ENCODE measurements around the gene JMJD8. TPM values are rescaled to one million over a fixed set of nuclear protein-coding genes. Genes with fewer than 3 reads are reported as not detected.

The JMJD8 gene
- total and polyA plus RNA-seq, 9 donors: 10.2 to 73.9 (median 56.8) TPM

GRCh38 chr16:631808-632358 is 52.3 kb downstream of the JMJD8 start:
- Histone ChIP-seq H3K36me3 (no peaks in the 10 kb centered on the region), H3K27me3 (no peaks in the 10 kb centered on the region), H3K4me1 (ENCODE audit: insufficient read depth) (peaks cover 20% of the 10 kb centered on the region), H3K27ac (no peak overlapping the region), H3K9me3 (no peaks in the 10 kb centered on the region), H3K4me3 (no peak overlapping the region)
- DNase-seq: no peak
- WGBS, 3 donors: 35 to 46% (median 39%) methylated on average over 8 to 9 of the region's 9 CpGs
- intact Hi-C loops (cut with DNase I): loop anchor here in 1 of 4 donors (10.0 kb wide), 1 partner anchor 1333 kb away; the partner anchor contains the start of genes RNF151 and RPS2
- TF ChIP-seq EP300 (IDR thresholded peaks at IDR 0.05) (no peak), CTCF (IDR thresholded peaks at IDR 0.05) (no peak), POLR2A (IDR thresholded peaks at IDR 0.05) (no peak)

Other genes with a start within 250 kb of the JMJD8 start
- gene CAPN15, start 156.6 kb downstream of the JMJD8 start, total RNA-seq: 10 to 100 TPM; 16.9 to 38.9 (median 30.5) TPM
- gene CAPN15, start 156.6 kb downstream of the JMJD8 start, polyA plus RNA-seq: 10 to 100 TPM in 1 of 2 donors, 1 to 10 TPM in 1; 1.6 to 19.4 TPM
- not detected for gene PRR35, start 123.9 kb downstream of the JMJD8 start, total RNA-seq
- not detected for gene PRR35, start 123.9 kb downstream of the JMJD8 start, polyA plus RNA-seq
- 10 to 100 TPM in 1 of 7 donors, 1 to 10 TPM in 6; 3.2 to 15.4 (median 5.0) TPM for gene NHLRC4, start 117.3 kb downstream of the JMJD8 start, total RNA-seq
- gene NHLRC4, start 117.3 kb downstream of the JMJD8 start, polyA plus RNA-seq: 1 to 10 TPM in 1 of 2 donors, under 1 TPM in 1; 0.53 to 5.9 TPM
- gene PIGQ, start 114.4 kb downstream of the JMJD8 start, total RNA-seq: 10 to 100 TPM; 24.1 to 47.7 (median 39.8) TPM
- gene PIGQ, start 114.4 kb downstream of the JMJD8 start, polyA plus RNA-seq: 10 to 100 TPM in 1 of 2 donors, 1 to 10 TPM in 1; 4.3 to 36.3 TPM
- 10 to 100 TPM; 11.7 to 24.1 (median 21.4) TPM for gene RAB40C, start 94.3 kb downstream of the JMJD8 start, total RNA-seq
- 10 to 100 TPM in 1 of 2 donors, 1 to 10 TPM in 1; 1.9 to 21.0 TPM for gene RAB40C, start 94.3 kb downstream of the JMJD8 start, polyA plus RNA-seq
- 1 to 10 TPM in 5 of 7 donors, under 1 TPM in 2; 0.57 to 2.6 (median 1.3) TPM for gene WFIKKN1, start 53.3 kb downstream of the JMJD8 start, total RNA-seq
- under 1 TPM; 0.10 to 0.59 TPM for gene WFIKKN1, start 53.3 kb downstream of the JMJD8 start, polyA plus RNA-seq
- 100 to 1,000 TPM in 2 of 7 donors, 10 to 100 TPM in 5; 61.8 to 139 (median 75.9) TPM for gene METTL26, start 48.0 kb downstream of the JMJD8 start, total RNA-seq
- 100 to 1,000 TPM in 1 of 2 donors, 10 to 100 TPM in 1; 12.2 to 113 TPM for gene METTL26, start 48.0 kb downstream of the JMJD8 start, polyA plus RNA-seq
- gene MCRIP2, start 42.5 kb downstream of the JMJD8 start, total RNA-seq: 10 to 100 TPM; 21.5 to 42.3 (median 31.3) TPM
- 10 to 100 TPM in 1 of 2 donors, under 1 TPM in 1; 0.98 to 22.9 TPM for gene MCRIP2, start 42.5 kb downstream of the JMJD8 start, polyA plus RNA-seq
- gene WDR90, start 35.0 kb downstream of the JMJD8 start, total RNA-seq: 10 to 100 TPM; 22.4 to 58.2 (median 45.1) TPM
- gene WDR90, start 35.0 kb downstream of the JMJD8 start, polyA plus RNA-seq: 10 to 100 TPM in 1 of 2 donors, 1 to 10 TPM in 1; 1.4 to 34.9 TPM
- 100 to 1,000 TPM in 1 of 7 donors, 10 to 100 TPM in 6; 44.6 to 100 (median 80.6) TPM for gene RHOT2, start 16.2 kb downstream of the JMJD8 start, total RNA-seq
- gene RHOT2, start 16.2 kb downstream of the JMJD8 start, polyA plus RNA-seq: 10 to 100 TPM; 11.6 to 96.6 TPM
- 1 to 10 TPM in 6 of 7 donors, under 1 TPM in 1; 0.50 to 4.3 (median 1.4) TPM for gene RHBDL1, start 8.7 kb downstream of the JMJD8 start, total RNA-seq
- gene RHBDL1, start 8.7 kb downstream of the JMJD8 start, polyA plus RNA-seq: under 1 TPM in 1 of 2 donors, not detected in 1; 0.80 TPM
- gene STUB1, start 3.9 kb downstream of the JMJD8 start, total RNA-seq: 100 to 1,000 TPM in 4 of 7 donors, 10 to 100 TPM in 3; 72.3 to 115 (median 102) TPM
- gene STUB1, start 3.9 kb downstream of the JMJD8 start, polyA plus RNA-seq: 100 to 1,000 TPM in 1 of 2 donors, 10 to 100 TPM in 1; 20.1 to 107 TPM
- 10 to 100 TPM in 6 of 7 donors, 1 to 10 TPM in 1; 8.4 to 17.3 (median 13.4) TPM for gene WDR24, start 6.1 kb upstream of the JMJD8 start, total RNA-seq
- 10 to 100 TPM in 1 of 2 donors, under 1 TPM in 1; 0.42 to 10.3 TPM for gene WDR24, start 6.1 kb upstream of the JMJD8 start, polyA plus RNA-seq
- 1 to 10 TPM in 4 of 7 donors, under 1 TPM in 2, not detected in 1; 0.48 to 2.5 (median 1.4) TPM for gene FBXL16, start 21.5 kb upstream of the JMJD8 start, total RNA-seq
- gene FBXL16, start 21.5 kb upstream of the JMJD8 start, polyA plus RNA-seq: under 1 TPM; 0.22 to 0.25 TPM
- 10 to 100 TPM in 5 of 7 donors, 1 to 10 TPM in 2; 4.0 to 57.1 (median 15.7) TPM for gene METRN, start 30.8 kb upstream of the JMJD8 start, total RNA-seq
- gene METRN, start 30.8 kb upstream of the JMJD8 start, polyA plus RNA-seq: 1 to 10 TPM in 1 of 2 donors, under 1 TPM in 1; 0.40 to 5.6 TPM
- gene ANTKMT, start 36.8 kb upstream of the JMJD8 start, total RNA-seq: 10 to 100 TPM; 15.9 to 43.9 (median 26.0) TPM
- 10 to 100 TPM in 1 of 2 donors, not detected in 1; 13.2 TPM for gene ANTKMT, start 36.8 kb upstream of the JMJD8 start, polyA plus RNA-seq
- gene CCDC78, start 42.1 kb upstream of the JMJD8 start, total RNA-seq: 10 to 100 TPM in 1 of 7 donors, 1 to 10 TPM in 4, under 1 TPM in 1, not detected in 1; 0.40 to 44.3 (median 4.7) TPM
- gene CCDC78, start 42.1 kb upstream of the JMJD8 start, polyA plus RNA-seq: under 1 TPM in 1 of 2 donors, not detected in 1; 0.41 TPM
- gene HAGHL, start 42.8 kb upstream of the JMJD8 start, total RNA-seq: 10 to 100 TPM in 1 of 7 donors, 1 to 10 TPM in 6; 2.6 to 25.7 (median 3.6) TPM
- 1 to 10 TPM in 1 of 2 donors, not detected in 1; 2.6 TPM for gene HAGHL, start 42.8 kb upstream of the JMJD8 start, polyA plus RNA-seq
- gene CIAO3, start 56.7 kb upstream of the JMJD8 start, total RNA-seq: 10 to 100 TPM; 20.8 to 32.5 (median 22.2) TPM
- gene CIAO3, start 56.7 kb upstream of the JMJD8 start, polyA plus RNA-seq: 10 to 100 TPM in 1 of 2 donors, 1 to 10 TPM in 1; 8.5 to 18.0 TPM
- 100 to 1,000 TPM in 1 of 7 donors, 10 to 100 TPM in 3, 1 to 10 TPM in 2, under 1 TPM in 1; 0.40 to 314 (median 13.6) TPM for gene MSLN, start 76.4 kb upstream of the JMJD8 start, total RNA-seq
- 1 to 10 TPM; 1.5 to 1.9 TPM for gene MSLN, start 76.4 kb upstream of the JMJD8 start, polyA plus RNA-seq
- gene RPUSD1, start 104.0 kb upstream of the JMJD8 start, total RNA-seq: 10 to 100 TPM; 11.1 to 18.6 (median 16.1) TPM
- 10 to 100 TPM in 1 of 2 donors, not detected in 1; 13.1 TPM for gene RPUSD1, start 104.0 kb upstream of the JMJD8 start, polyA plus RNA-seq
- 10 to 100 TPM in 6 of 7 donors, 1 to 10 TPM in 1; 8.5 to 25.5 (median 18.7) TPM for gene CHTF18, start 104.3 kb upstream of the JMJD8 start, total RNA-seq
- gene CHTF18, start 104.3 kb upstream of the JMJD8 start, polyA plus RNA-seq: 10 to 100 TPM in 1 of 2 donors, under 1 TPM in 1; 0.32 to 21.7 TPM
- not detected for gene GNG13, start 116.4 kb upstream of the JMJD8 start, total RNA-seq
- not detected for gene GNG13, start 116.4 kb upstream of the JMJD8 start, polyA plus RNA-seq

Measured in ovary (tissue), 9 donors.